Neural cell (in vitro differentiated cells): ENCODE measurements around the gene HIVEP1. TPM values are rescaled to one million over a fixed set of nuclear protein-coding genes. Genes with fewer than 3 reads are reported as not detected.

Source experiments
- H2AFZ ChIP-seq: fragments of 200-600, 300-800 bp; sonication (generic), shearing (Covaris generic); 2 replicates; pipeline ENCODE4 v1.6.0; 2014; ENCODE audit warnings: low read depth, mild to moderate bottlenecking, antibody characterized with exemption, low read length, moderate library complexity
- H3F3A ChIP-seq: fragments of 200-600 bp; shearing (Covaris generic); 2 replicates; pipeline ENCODE4 v1.6.1; 2016; ENCODE audit warnings: mild to moderate bottlenecking, moderate library complexity, mixed read lengths, antibody characterized with exemption, low read length; ENCODE audit not compliant: insufficient read depth, poor library complexity, severe bottlenecking
- H3K27ac ChIP-seq: fragments of 200-600, 300-800 bp; sonication (generic), shearing (Covaris generic); 2 replicates; pipeline ENCODE4 v1.5.1; 2014; ENCODE audit warnings: mild to moderate bottlenecking, low read length, moderate library complexity
- H3K27me3 ChIP-seq: fragments of 300-800, 200-600 bp; sonication (generic), shearing (Covaris generic); 2 replicates; pipeline ENCODE4 v1.6.0; 2014; ENCODE audit warnings: mild to moderate bottlenecking, low read depth, low read length, moderate library complexity; ENCODE audit not compliant: insufficient read depth
- H3K36me3 ChIP-seq: fragments of 300-800, 200-600 bp; sonication (generic), shearing (Covaris generic); 2 replicates; pipeline ENCODE4 v1.5.1; 2014; ENCODE audit warnings: mild to moderate bottlenecking, antibody characterized with exemption, low read length, moderate library complexity; ENCODE audit not compliant: insufficient read depth
- H3K4me2 ChIP-seq: fragments of 300-800, 200-600 bp; sonication (generic), shearing (Covaris generic); 2 replicates; pipeline ENCODE4 v1.6.0; 2014; ENCODE audit warnings: mild to moderate bottlenecking, low read length
- H3K4me3 ChIP-seq: fragments of 300-800, 200-600 bp; sonication (generic), shearing (Covaris generic); 2 replicates; pipeline ENCODE4 v1.5.1; 2014; ENCODE audit warnings: mild to moderate bottlenecking, low read length, moderate library complexity
- H3K79me2 ChIP-seq: fragments of 200-600 bp; shearing (Covaris generic); replicated peaks from 2 replicates; pipeline ENCODE4 v1.6.0; 2014; ENCODE audit warnings: mild to moderate bottlenecking, low read length, moderate library complexity; ENCODE audit not compliant: insufficient read depth
- H3K9ac ChIP-seq: fragments of 300-800, 200-600 bp; sonication (generic), shearing (Covaris generic); 2 replicates; pipeline ENCODE4 v1.6.1; 2016; ENCODE audit warnings: mild to moderate bottlenecking, low read length, mixed read lengths
- H3K9me2 ChIP-seq: fragments of 200-600 bp; shearing (Covaris generic); 2 replicates; pipeline ENCODE4 v1.6.1; 2016; ENCODE audit warnings: mild to moderate bottlenecking, low read length, mixed read lengths; ENCODE audit not compliant: insufficient read depth
- H3K9me3 ChIP-seq: fragments of 200-600, 300-800 bp; sonication (generic), shearing (Covaris generic); 2 replicates; pipeline ENCODE4 v1.6.1; 2016; ENCODE audit warnings: mild to moderate bottlenecking, mixed run types, low read length, moderate library complexity, mixed read lengths
- H4K20me1 ChIP-seq: fragments of 200-600 bp; shearing (Covaris generic); 2 replicates; pipeline ENCODE4 v1.6.1; 2016; ENCODE audit warnings: mild to moderate bottlenecking, mixed run types; ENCODE audit not compliant: insufficient read depth
- EP300 ChIP-seq: fragments of 450-650 bp; conservative IDR thresholded peaks from 2 replicates; pipeline ENCODE4 v1.6.1; 2014; ENCODE audit warnings: antibody characterized with exemption, mild to moderate bottlenecking, moderate library complexity; ENCODE audit not compliant: poor library complexity, severe bottlenecking
- EZH2 ChIP-seq: fragments of 200-600, 300-800 bp; shearing (Covaris generic), sonication (generic); IDR thresholded peaks from 2 replicates; pipeline ENCODE4 v1.6.1; 2014; ENCODE audit warnings: antibody characterized with exemption, low read length, borderline replicate concordance, mild to moderate bottlenecking; ENCODE audit not compliant: insufficient read depth, poor library complexity, severe bottlenecking
- MXI1 ChIP-seq: fragments of 450-650 bp; conservative IDR thresholded peaks from 2 replicates; pipeline ENCODE4 v1.6.1; 2014; ENCODE audit warnings: antibody characterized with exemption, mild to moderate bottlenecking; ENCODE audit not compliant: poor library complexity, severe bottlenecking
- POLR2AphosphoS5 ChIP-seq: IDR thresholded peaks from 2 replicates; pipeline ENCODE4 v1.6.1; 2012
- RAD21 ChIP-seq: fragments of 450-650 bp; conservative IDR thresholded peaks from 2 replicates; pipeline ENCODE4 v1.6.1; 2014; ENCODE audit warnings: antibody characterized with exemption, mild to moderate bottlenecking, moderate library complexity
- SMC3 ChIP-seq: fragments of 450-650 bp; conservative IDR thresholded peaks from 2 replicates; pipeline ENCODE4 v1.6.1; 2014; ENCODE audit warnings: antibody characterized with exemption, mild to moderate bottlenecking, moderate library complexity; ENCODE audit not compliant: poor library complexity
- TAF1 ChIP-seq: IDR thresholded peaks from 2 replicates; pipeline ENCODE4 v1.6.1; 2012; ENCODE audit warnings: low read depth
- polyA plus RNA-seq: library from polyadenylated mRNA; depleted of rRNA; stranded (reverse); fragments of >200 nt; gene quantifications from 2 replicates; pipeline ENCODE4 v1.2.3, GENCODE V29; 2014
- TF ChIP-seq, protein P1 (sequence below): fragments of 450-650 bp; IDR thresholded peaks from 2 replicates; pipeline ENCODE4 v1.5.1; 2014; ENCODE audit warnings: antibody characterized with exemption, mild to moderate bottlenecking, moderate library complexity; ENCODE audit not compliant: poor library complexity, severe bottlenecking
- TF ChIP-seq, protein P2 (sequence below): IDR thresholded peaks from 2 replicates; pipeline ENCODE4 v1.6.1; 2012; ENCODE audit warnings: borderline replicate concordance

HIVEP1 gene
- polyA plus RNA-seq, 1 donor from 2014 or later: 3.6 TPM

DNA sequence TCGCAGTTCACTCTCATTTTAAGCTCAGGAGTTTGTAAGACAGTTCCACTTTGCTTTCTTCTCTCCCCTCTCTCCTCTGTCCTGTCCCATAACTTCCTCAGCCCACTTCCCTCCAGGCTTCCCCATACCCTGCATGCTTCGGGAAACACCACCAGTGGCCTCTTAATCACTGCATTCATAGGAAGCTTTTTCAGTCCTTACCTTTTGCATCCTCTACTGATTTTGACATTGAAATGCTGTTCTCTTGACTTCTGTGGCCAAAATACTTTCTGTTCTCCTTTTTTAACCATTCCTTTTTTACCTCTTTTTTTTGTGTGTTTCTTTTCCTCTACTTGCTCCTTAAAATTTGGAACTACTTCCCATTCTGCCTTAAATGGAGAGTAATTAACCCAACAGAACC, 69.7 kb downstream of the HIVEP1 start:
- no peaks in the 10 kb centered on the region for H3K9me3 ChIP-seq
- H3K9me2 ChIP-seq: no peaks in the 10 kb centered on the region
- peaks cover 5% of the 10 kb centered on the region for H3K79me2 ChIP-seq
- H4K20me1 ChIP-seq: no peaks in the 10 kb centered on the region
- no peaks in the 10 kb centered on the region for H3K27me3 ChIP-seq
- TF ChIP-seq EZH2 (no peak), RAD21 (no peak), MXI1 (no peak), POLR2AphosphoS5 (no peak), EP300 (no peak), TAF1 (no peak), SMC3 (no peak)
- TF ChIP-seq, protein P1, sequence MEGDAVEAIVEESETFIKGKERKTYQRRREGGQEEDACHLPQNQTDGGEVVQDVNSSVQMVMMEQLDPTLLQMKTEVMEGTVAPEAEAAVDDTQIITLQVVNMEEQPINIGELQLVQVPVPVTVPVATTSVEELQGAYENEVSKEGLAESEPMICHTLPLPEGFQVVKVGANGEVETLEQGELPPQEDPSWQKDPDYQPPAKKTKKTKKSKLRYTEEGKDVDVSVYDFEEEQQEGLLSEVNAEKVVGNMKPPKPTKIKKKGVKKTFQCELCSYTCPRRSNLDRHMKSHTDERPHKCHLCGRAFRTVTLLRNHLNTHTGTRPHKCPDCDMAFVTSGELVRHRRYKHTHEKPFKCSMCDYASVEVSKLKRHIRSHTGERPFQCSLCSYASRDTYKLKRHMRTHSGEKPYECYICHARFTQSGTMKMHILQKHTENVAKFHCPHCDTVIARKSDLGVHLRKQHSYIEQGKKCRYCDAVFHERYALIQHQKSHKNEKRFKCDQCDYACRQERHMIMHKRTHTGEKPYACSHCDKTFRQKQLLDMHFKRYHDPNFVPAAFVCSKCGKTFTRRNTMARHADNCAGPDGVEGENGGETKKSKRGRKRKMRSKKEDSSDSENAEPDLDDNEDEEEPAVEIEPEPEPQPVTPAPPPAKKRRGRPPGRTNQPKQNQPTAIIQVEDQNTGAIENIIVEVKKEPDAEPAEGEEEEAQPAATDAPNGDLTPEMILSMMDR: no peak
- TF ChIP-seq, protein P2, sequence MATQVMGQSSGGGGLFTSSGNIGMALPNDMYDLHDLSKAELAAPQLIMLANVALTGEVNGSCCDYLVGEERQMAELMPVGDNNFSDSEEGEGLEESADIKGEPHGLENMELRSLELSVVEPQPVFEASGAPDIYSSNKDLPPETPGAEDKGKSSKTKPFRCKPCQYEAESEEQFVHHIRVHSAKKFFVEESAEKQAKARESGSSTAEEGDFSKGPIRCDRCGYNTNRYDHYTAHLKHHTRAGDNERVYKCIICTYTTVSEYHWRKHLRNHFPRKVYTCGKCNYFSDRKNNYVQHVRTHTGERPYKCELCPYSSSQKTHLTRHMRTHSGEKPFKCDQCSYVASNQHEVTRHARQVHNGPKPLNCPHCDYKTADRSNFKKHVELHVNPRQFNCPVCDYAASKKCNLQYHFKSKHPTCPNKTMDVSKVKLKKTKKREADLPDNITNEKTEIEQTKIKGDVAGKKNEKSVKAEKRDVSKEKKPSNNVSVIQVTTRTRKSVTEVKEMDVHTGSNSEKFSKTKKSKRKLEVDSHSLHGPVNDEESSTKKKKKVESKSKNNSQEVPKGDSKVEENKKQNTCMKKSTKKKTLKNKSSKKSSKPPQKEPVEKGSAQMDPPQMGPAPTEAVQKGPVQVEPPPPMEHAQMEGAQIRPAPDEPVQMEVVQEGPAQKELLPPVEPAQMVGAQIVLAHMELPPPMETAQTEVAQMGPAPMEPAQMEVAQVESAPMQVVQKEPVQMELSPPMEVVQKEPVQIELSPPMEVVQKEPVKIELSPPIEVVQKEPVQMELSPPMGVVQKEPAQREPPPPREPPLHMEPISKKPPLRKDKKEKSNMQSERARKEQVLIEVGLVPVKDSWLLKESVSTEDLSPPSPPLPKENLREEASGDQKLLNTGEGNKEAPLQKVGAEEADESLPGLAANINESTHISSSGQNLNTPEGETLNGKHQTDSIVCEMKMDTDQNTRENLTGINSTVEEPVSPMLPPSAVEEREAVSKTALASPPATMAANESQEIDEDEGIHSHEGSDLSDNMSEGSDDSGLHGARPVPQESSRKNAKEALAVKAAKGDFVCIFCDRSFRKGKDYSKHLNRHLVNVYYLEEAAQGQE: no peak
- H3F3A ChIP-seq: no peaks in the 10 kb centered on the region
- H3K9ac ChIP-seq: no peak overlapping the region
- H3K4me3 ChIP-seq: no peak overlapping the region
- no peak overlapping the region for H3K4me2 ChIP-seq
- H3K36me3 ChIP-seq: no peaks in the 10 kb centered on the region
- no peak overlapping the region for H3K27ac ChIP-seq
- no peak overlapping the region for H2AFZ ChIP-seq

DNA sequence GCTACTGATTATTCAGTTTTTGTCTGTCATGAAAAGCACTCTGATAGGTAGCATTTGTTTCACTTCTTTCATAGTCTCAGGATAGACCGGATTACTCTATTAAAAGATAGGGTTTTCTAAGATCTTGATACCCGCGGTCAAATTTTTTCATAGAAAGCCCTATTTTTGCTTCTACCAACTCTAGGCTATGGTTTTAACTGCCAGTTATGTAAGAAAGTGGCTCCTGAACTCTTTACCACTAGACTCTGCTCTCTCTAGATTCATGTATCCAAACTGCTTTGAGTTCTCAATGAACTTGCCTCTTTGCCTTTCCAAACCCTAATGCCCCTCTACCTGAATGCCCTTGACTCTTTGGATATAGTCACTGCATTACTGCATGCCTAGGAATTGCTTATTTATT, 70.3 kb downstream of the HIVEP1 start:
- Histone ChIP-seq H3K79me2 (peaks cover 5% of the 10 kb centered on the region), H4K20me1 (no peaks in the 10 kb centered on the region), H3K27me3 (no peaks in the 10 kb centered on the region), H3K9me3 (no peaks in the 10 kb centered on the region), H3K9me2 (no peaks in the 10 kb centered on the region), H3K4me3 (no peak overlapping the region), H3F3A (no peaks in the 10 kb centered on the region), H3K4me2 (no peak overlapping the region), H3K27ac (no peak overlapping the region), H3K9ac (no peak overlapping the region), H3K36me3 (no peaks in the 10 kb centered on the region), H2AFZ (no peak overlapping the region)
- no peak for TF ChIP-seq POLR2AphosphoS5
- TF ChIP-seq SMC3: no peak
- no peak for TF ChIP-seq EP300
- TF ChIP-seq RAD21: no peak
- no peak for TF ChIP-seq EZH2
- no peak for TF ChIP-seq TAF1
- TF ChIP-seq, protein P1: no peak
- TF ChIP-seq, protein P2: no peak
- TF ChIP-seq MXI1: no peak
